Measurements from ENCODE around the gene PPM1F. TPM values are rescaled to one million over a fixed set of nuclear protein-coding genes. Genes with fewer than 3 reads are reported as not detected.

Gene PPM1F
- total RNA-seq, 4 donors from 2014 or later, result 13.8 to 28.9 (median 21.0) TPM

GRCh38 chr22:21945453-21946261 is 7.0 kb downstream of the PPM1F start:
- H3K4me3 ChIP-seq, result no peak overlapping the region
- no peak for TF ChIP-seq CTCF (IDR thresholded peaks at IDR 0.05)
- DNase-seq, result no peak
- H3K27ac ChIP-seq, result peak overlapping the region in 1 of 4 donors; percentile 52
- H3K9me3 ChIP-seq, result no peaks in the 10 kb centered on the region
- peaks cover 0 to 12% (median 0%) of the 10 kb centered on the region in 3 donors for H3K36me3 ChIP-seq
- peaks cover 0 to 24% (median 0%) of the 10 kb centered on the region in 4 donors for H3K4me1 ChIP-seq
- no peaks in the 10 kb centered on the region for H3K27me3 ChIP-seq

GRCh38 chr22:21944871-21945270 is 7.8 kb downstream of the PPM1F start:
- DNase-seq, result no peak
- Histone ChIP-seq H3K36me3 (peaks cover 0 to 12% (median 0%) of the 10 kb centered on the region in 3 donors), H3K27me3 (no peaks in the 10 kb centered on the region), H3K9me3 (no peaks in the 10 kb centered on the region), H3K27ac (peak overlapping the region in 1 of 4 donors; percentile 9), H3K4me3 (no peak overlapping the region), H3K4me1 (peaks cover 0 to 24% (median 0%) of the 10 kb centered on the region in 4 donors)
- TF ChIP-seq POLR2A (IDR thresholded peaks at IDR 0.05) (no peak), CTCF (IDR thresholded peaks at IDR 0.05) (no peak)

- Histone ChIP-seq H3K4me1 (peaks cover 0 to 35% (median 1%) of the 10 kb centered on the region in 4 donors), H3K9me3 (no peaks in the 10 kb centered on the region), H3K27ac (peak overlapping the region in 3 of 4 donors; percentile 17 to 95 (median 68)), H3K36me3 (peaks cover 0 to 12% (median 0%) of the 10 kb centered on the region in 3 donors), H3K4me3 (no peak overlapping the region), H3K27me3 (no peaks in the 10 kb centered on the region)
- no peak for DNase-seq
- TF ChIP-seq CTCF (IDR thresholded peaks at IDR 0.05) (no peak), POLR2A (IDR thresholded peaks at IDR 0.05) (no peak)
Measured at GRCh38 chr22:21943571-21944448, 8.8 kb downstream of the PPM1F start.

GRCh38 chr22:21942407-21943343 is 10.0 kb downstream of the PPM1F start:
- no peak for TF ChIP-seq CTCF (IDR thresholded peaks at IDR 0.05)
- TF ChIP-seq POLR2A (IDR thresholded peaks at IDR 0.05), result no peak
- Histone ChIP-seq H3K27me3 (no peaks in the 10 kb centered on the region), H3K36me3 (peaks cover 0 to 12% (median 0%) of the 10 kb centered on the region in 3 donors), H3K27ac (peak overlapping the region; percentile 38 to 95 (median 54)), H3K4me1 (peaks cover 0 to 39% (median 3%) of the 10 kb centered on the region in 4 donors), H3K9me3 (no peaks in the 10 kb centered on the region), H3K4me3 (no peak overlapping the region)
- DNase-seq, result peak in 2 of 3 donors; percentile 60 to 65

- no peak for DNase-seq
- Histone ChIP-seq H3K4me3 (no peak overlapping the region), H3K27ac (peak overlapping the region; percentile 38 to 95 (median 54)), H3K4me1 (peaks cover 0 to 47% (median 5%) of the 10 kb centered on the region in 4 donors), H3K36me3 (peaks cover 0 to 12% (median 0%) of the 10 kb centered on the region in 3 donors), H3K9me3 (no peaks in the 10 kb centered on the region), H3K27me3 (no peaks in the 10 kb centered on the region)
- TF ChIP-seq POLR2A (IDR thresholded peaks at IDR 0.05) (no peak), CTCF (IDR thresholded peaks at IDR 0.05) (no peak)
Measured at GRCh38 chr22:21941921-21942320, 10.7 kb downstream of the PPM1F start.

All from Peyer's patch (tissue), 4 donors.